ENCODE results near the gene SSH2.

SSH2 gene

GRCh38 chr17:29582254-29582765 is 347.7 kb downstream of the SSH2 start:
- Histone ChIP-seq H3K27me3 (ENCODE audit: low read depth, low read length) (no peaks in the 10 kb centered on the region), H3K4me1 (ENCODE audit: low read length) (peaks cover 20% of the 10 kb centered on the region), H3K9me3 (ENCODE audit: insufficient read depth, low read length) (no peaks in the 10 kb centered on the region), H3K9ac (ENCODE audit: low read length) (no peak overlapping the region), H3K27ac (ENCODE audit: low read length) (no peak overlapping the region), H3K36me3 (replicated peaks; ENCODE audit: low read depth, low read length) (peaks cover 40% of the 10 kb centered on the region), H3K79me2 (ENCODE audit: low read length) (peaks cover 44% of the 10 kb centered on the region), H2AFZ (ENCODE audit: low read depth, low read length) (no peak overlapping the region), H3K4me3 (ENCODE audit: low read length) (no peak overlapping the region), H4K20me1 (ENCODE audit: insufficient read depth, low read length) (peaks cover 8% of the 10 kb centered on the region), H3K4me2 (ENCODE audit: low read length) (no peak overlapping the region)
- TF ChIP-seq CTCF (IDR thresholded peaks at IDR 0.05; ENCODE audit: low read depth, low read length) (no peak), EZH2phosphoT487 (IDR thresholded peaks at IDR 0.05; ENCODE audit: low read depth) (no peak)

GRCh38 chr17:29581583-29582253 is 348.3 kb downstream of the SSH2 start:
- no peak overlapping the region for H3K4me2 ChIP-seq (ENCODE audit: low read length)
- H3K36me3 ChIP-seq (replicated peaks; ENCODE audit: low read depth, low read length): peaks cover 40% of the 10 kb centered on the region

GRCh38 chr17:29579866-29580771 is 349.9 kb downstream of the SSH2 start:
- H3K27ac ChIP-seq (ENCODE audit: low read length): peak overlapping the region; percentile 57
- peaks cover 51% of the 10 kb centered on the region for H3K36me3 ChIP-seq (replicated peaks; ENCODE audit: low read depth, low read length)
- no peaks in the 10 kb centered on the region; the same call in 1 of the 2 replicates for H4K20me1 ChIP-seq (ENCODE audit: insufficient read depth, low read length)
- peaks cover 15% of the 10 kb centered on the region for H3K4me1 ChIP-seq (ENCODE audit: low read length)
- no peak overlapping the region; the same call in 1 of the 2 replicates for H3K9ac ChIP-seq (ENCODE audit: low read length)
- H3K9me3 ChIP-seq (ENCODE audit: insufficient read depth, low read length): no peaks in the 10 kb centered on the region
- H2AFZ ChIP-seq (ENCODE audit: low read depth, low read length): no peak overlapping the region
- TF ChIP-seq CTCF (IDR thresholded peaks at IDR 0.05; ENCODE audit: low read depth, low read length) (peak; percentile 93), EZH2phosphoT487 (IDR thresholded peaks at IDR 0.05; ENCODE audit: low read depth) (no peak)
- no peak overlapping the region for H3K4me3 ChIP-seq (ENCODE audit: low read length)
- H3K27me3 ChIP-seq (ENCODE audit: low read depth, low read length): no peaks in the 10 kb centered on the region
- H3K4me2 ChIP-seq (ENCODE audit: low read length): 0 out of 2 replicates have a peak overlapping the region, but pooled peaks have one; percentile 5
- peaks cover 22% of the 10 kb centered on the region for H3K79me2 ChIP-seq (ENCODE audit: low read length)

More at GRCh38 chr17:29581583-29582253, 348.3 kb downstream of the SSH2 start:
- no peak overlapping the region for H2AFZ ChIP-seq (ENCODE audit: low read depth, low read length)
- peaks cover 4% of the 10 kb centered on the region for H4K20me1 ChIP-seq (ENCODE audit: insufficient read depth, low read length)
- no peak overlapping the region for H3K4me3 ChIP-seq (ENCODE audit: low read length)
- H3K27ac ChIP-seq (ENCODE audit: low read length): no peak overlapping the region
- TF ChIP-seq EZH2phosphoT487 (IDR thresholded peaks at IDR 0.05; ENCODE audit: low read depth): no peak
- no peak for TF ChIP-seq CTCF (IDR thresholded peaks at IDR 0.05; ENCODE audit: low read depth, low read length)
- no peaks in the 10 kb centered on the region for H3K9me3 ChIP-seq (ENCODE audit: insufficient read depth, low read length)
- H3K9ac ChIP-seq (ENCODE audit: low read length): no peak overlapping the region
- peaks cover 38% of the 10 kb centered on the region for H3K79me2 ChIP-seq (ENCODE audit: low read length)
- no peaks in the 10 kb centered on the region for H3K27me3 ChIP-seq (ENCODE audit: low read depth, low read length)
- H3K4me1 ChIP-seq (ENCODE audit: low read length): peaks cover 19% of the 10 kb centered on the region

Measured in OCI-LY3 (cell line).